ENCODE results near the gene ADK. TPM values are rescaled to one million over a fixed set of nuclear protein-coding genes. Genes with fewer than 3 reads are reported as not detected.

Gene ADK
- total RNA-seq, 2 experiments from 2014 or later, result 56.9 to 57.5 TPM

- no peaks in the 10 kb centered on the region for H3K9me3 Mint-ChIP-seq
- intact Hi-C loops (cut with micrococcal nuclease), result no loop called here
Measured at GRCh38 chr10:74736029-74736428, 585.0 kb downstream of the ADK start.

GRCh38 chr10:74738052-74738451 lies 587.0 kb downstream of the ADK start:
- DNase-seq, result no peak
- ChIA-PET CTCF (interaction anchor here (0.7 to 3.3 kb wide), 8 partner anchors 19 to 583 kb away, joined by 3 to 14 read pairs (median 6); partner anchors contain the start of gene COMTD1), POLR2A (no interaction called here)
- H3K4me3 Mint-ChIP-seq, result no peak overlapping the region
- no peaks in the 10 kb centered on the region for H3K9me3 Mint-ChIP-seq
- H3K27me3 Mint-ChIP-seq, result no peaks in the 10 kb centered on the region
- no peak for TF ChIP-seq CTCF (IDR thresholded peaks at IDR 0.05)
- H3K27ac Mint-ChIP-seq, result no peak overlapping the region
- H3K4me1 Mint-ChIP-seq (ENCODE audit: low read depth), result peaks cover 20% of the 10 kb centered on the region
- intact Hi-C loops (cut with micrococcal nuclease), result no loop called here
- H3K36me3 Mint-ChIP-seq (ENCODE audit: low read depth), result no peaks in the 10 kb centered on the region
- no peak for ATAC-seq

More at GRCh38 chr10:74736029-74736428, 585.0 kb downstream of the ADK start:
- Mint-ChIP-seq H3K4me1 (ENCODE audit: low read depth) (peaks cover 20% of the 10 kb centered on the region), H3K36me3 (ENCODE audit: low read depth) (no peaks in the 10 kb centered on the region), H3K4me3 (no peak overlapping the region), H3K27me3 (no peaks in the 10 kb centered on the region), H3K27ac (no peak overlapping the region)
- DNase-seq, result no peak
- no peak for ATAC-seq
- ChIA-PET POLR2A (no interaction called here), CTCF (interaction anchor here (0.7 kb wide), 1 partner anchor 14 kb away, joined by 3 read pairs; no protein-coding TSS in a partner anchor)
- TF ChIP-seq CTCF (IDR thresholded peaks at IDR 0.05), result no peak

- TF ChIP-seq CTCF (IDR thresholded peaks at IDR 0.05), result no peak
- H3K27ac Mint-ChIP-seq, result peak overlapping the region; percentile 90
- H3K9me3 Mint-ChIP-seq, result no peaks in the 10 kb centered on the region
- peaks cover 20% of the 10 kb centered on the region for H3K4me1 Mint-ChIP-seq (ENCODE audit: low read depth)
- ChIA-PET POLR2A (no interaction called here), CTCF (interaction anchor here (0.7 to 3.3 kb wide), 10 partner anchors 14 to 583 kb away, joined by 3 to 14 read pairs (median 5); partner anchors contain the start of gene COMTD1)
- no peaks in the 10 kb centered on the region for H3K36me3 Mint-ChIP-seq (ENCODE audit: low read depth)
- DNase-seq (no peak), ATAC-seq (no peak)
- H3K27me3 Mint-ChIP-seq, result no peaks in the 10 kb centered on the region
- intact Hi-C loops (cut with micrococcal nuclease), result no loop called here
- no peak overlapping the region for H3K4me3 Mint-ChIP-seq
Measured at GRCh38 chr10:74738542-74738941, 587.5 kb downstream of the ADK start.

GRCh38 chr10:74738985-74739567 lies 588.1 kb downstream of the ADK start:
- H3K27ac Mint-ChIP-seq, result peak overlapping the region; percentile 90

More at GRCh38 chr10:74738985-74739567, 588.1 kb downstream of the ADK start:
- ChIA-PET POLR2A (no interaction called here), CTCF (interaction anchor here (0.6 to 3.3 kb wide), 12 partner anchors 14 to 594 kb away, joined by 3 to 14 read pairs (median 4); partner anchors contain the start of gene COMTD1)
- intact Hi-C loops (cut with micrococcal nuclease), result no loop called here
- Mint-ChIP-seq H3K9me3 (no peaks in the 10 kb centered on the region), H3K36me3 (ENCODE audit: low read depth) (no peaks in the 10 kb centered on the region), H3K4me3 (peak overlapping the region; percentile 32), H3K27me3 (no peaks in the 10 kb centered on the region), H3K4me1 (ENCODE audit: low read depth) (peaks cover 20% of the 10 kb centered on the region)
- DNase-seq (peak; percentile 71), ATAC-seq (peak; percentile 89)
- no peak for TF ChIP-seq CTCF (IDR thresholded peaks at IDR 0.05)

All from activated CD8-positive, alpha-beta T cell treated with anti-CD3 and anti-CD28 coated beads for 36 hours (primary cell).